Urothelium cell line (cell line): ENCODE results near the gene RNF10.
"Not testable (repeated sequence)": the region's sequence is repeated elsewhere in the genome, so short reads cannot be mapped to it uniquely, and the experiment has no call there.

Experiments
- DNase-seq: peaks from one replicate; pipeline ENCODE4 v3.0.0; 2011; ENCODE audit warnings: low spot score, mixed read lengths
- FAIRE-seq: peaks from 2 replicates; lab custom pipeline; 2011; peaks lifted over from hg19 to GRCh38; lab: Jason Lieb, UNC

The RNF10 gene

DNA sequence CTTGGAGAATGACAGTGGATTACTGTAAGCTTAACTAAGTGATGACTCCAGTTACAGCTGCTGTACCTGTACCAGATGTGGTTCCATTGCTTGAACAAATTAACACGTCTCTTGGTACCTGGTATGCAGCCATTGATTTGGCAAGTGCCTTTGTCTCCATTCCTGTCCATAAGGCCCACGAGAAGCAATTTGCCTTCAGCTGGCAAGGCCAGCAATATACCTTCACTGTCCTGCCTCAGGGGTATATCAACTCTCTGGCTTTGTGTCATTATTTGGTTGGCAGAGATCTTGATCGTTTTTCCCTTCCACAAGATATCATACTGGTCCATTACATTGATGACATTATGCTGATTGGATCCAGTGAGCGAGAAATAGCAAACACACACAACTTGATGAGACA lies 76.4 kb downstream of the RNF10 start:
- DNase-seq (no peak), FAIRE-seq (no peak)

DNA sequence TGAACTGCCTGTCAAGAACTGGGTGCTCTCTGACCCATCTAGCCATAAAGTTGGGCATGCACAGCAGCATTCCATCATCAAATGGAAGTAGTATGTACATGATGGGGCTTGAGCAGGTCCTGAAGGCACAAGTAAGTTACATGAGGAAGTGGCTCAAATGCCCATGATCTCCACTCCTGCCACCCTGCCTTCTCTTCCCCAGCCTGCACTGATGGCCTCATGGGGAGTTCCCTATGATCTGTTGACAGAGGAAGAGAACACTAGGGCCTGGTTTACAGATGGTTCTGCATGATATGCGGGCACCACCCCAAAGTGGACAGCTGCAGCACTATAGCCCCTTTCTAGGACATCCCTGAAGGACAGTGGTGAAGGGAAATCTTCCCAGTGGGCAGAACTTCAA lies 77.4 kb downstream of the RNF10 start:
- not testable (repeated sequence) for FAIRE-seq, DNase-seq

DNA sequence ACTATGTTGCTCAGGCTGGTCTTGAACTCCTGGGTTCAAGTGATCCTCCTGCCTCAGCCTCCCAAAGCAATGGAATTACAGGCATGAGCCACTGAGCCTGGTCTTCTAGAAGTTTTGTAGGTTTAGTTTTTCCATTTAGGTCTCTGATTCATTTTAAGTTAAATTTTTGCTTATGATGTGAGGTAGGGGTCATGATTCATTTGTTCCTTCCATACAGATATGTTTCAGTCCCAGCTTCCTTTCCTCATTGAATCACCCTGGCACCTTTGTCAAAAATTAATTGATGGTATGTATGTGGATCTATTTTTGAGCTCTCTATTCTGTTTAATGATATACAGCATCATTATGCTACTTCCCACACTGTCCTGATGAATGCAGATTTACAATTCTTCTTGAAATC lies 80.7 kb downstream of the RNF10 start:
- DNase-seq (no peak), FAIRE-seq (no peak)

DNA sequence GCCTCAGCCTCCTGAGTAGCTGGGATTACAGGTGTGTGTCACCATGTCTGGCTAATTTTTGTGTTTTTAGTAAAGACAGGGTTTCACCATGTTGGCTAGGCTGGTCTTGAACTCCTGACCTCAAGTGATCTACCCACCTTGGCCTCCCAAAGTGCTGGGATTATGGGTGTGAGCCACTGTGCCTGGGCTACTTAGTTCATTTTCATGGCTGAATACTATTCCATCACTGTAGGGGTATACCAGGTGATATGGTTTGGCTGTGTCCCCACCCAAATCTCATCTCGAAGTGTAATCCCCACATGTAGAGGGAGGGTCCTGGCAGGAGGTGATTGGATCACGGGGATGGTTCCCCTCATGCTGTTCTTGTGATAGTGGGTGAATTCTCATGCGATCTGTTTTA lies 83.0 kb downstream of the RNF10 start:
- not testable (repeated sequence) for FAIRE-seq, DNase-seq

DNA sequence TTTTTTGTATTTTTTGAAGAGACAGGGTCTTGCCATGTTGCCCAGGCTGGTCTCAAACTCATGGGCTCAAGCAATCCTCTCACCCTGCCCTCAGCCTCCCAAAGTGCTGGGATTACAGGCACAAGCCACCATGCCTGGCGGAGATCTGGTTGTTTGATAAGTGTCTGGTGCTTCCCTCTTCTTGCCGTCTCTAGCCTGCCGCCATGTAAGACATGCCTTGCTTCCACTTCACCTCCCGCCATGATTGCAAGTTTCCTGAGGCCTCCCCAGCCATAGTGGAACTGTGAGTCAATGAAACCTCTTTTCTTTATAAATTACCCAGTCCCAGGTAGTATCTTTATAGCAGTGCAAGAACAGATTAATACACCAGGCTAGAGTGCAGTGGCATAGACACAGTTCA lies 83.6 kb downstream of the RNF10 start:
- not testable (repeated sequence) for FAIRE-seq, DNase-seq

DNA sequence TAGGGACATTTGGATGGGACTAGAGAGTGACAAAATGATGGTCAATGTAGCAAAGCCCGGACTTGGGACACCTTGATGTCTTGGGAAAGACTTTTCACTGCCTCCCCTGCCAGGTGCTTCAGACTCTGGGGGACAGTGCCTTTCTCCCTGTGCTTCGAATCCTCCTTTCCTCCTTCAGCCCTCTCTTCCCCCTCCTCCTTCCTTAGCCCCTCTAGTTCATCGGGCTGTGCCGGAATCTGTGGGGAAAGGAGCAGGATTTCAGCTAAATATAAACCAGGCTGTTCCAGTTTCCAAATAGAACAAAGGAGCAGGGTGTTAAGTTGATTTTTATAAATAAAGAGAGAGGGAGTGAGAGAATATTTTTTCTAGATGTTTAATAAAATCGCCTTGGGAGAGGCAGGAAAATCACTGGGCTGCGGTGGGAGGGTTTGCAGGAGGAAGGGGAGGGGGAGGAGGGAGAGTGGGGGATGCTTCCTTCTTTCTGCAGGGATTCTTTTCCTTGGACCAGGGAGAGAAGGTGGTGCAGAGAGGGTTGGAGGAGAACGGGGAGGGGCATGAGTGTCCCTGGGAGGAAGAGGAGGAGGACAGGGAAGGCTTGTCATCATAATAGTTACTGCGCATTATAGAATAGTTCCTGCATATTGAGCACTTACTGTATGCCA lies 84.9 kb downstream of the RNF10 start:
- DNase-seq (no peak), FAIRE-seq (no peak)

DNA sequence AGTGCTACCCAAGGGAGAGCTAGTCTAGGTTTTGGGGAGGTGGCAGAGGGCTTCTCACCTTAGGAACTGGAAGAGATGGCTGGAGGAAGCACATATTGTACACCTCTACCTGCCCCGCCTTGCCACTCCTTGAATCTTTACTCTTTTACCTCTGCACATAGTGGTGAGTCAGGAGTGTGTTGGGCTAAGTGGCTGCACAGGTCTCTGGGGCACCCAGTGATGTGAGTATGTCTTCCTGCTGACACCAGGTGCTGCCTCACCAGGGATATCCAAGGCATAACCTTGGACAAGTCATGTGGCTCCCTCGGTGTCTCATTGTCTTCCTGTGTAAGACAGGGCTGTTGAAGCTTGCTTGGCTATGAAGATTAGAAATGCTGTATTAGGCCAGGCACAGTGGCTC lies 86.5 kb downstream of the RNF10 start:
- no peak for DNase-seq
- FAIRE-seq, result no peak

DNA sequence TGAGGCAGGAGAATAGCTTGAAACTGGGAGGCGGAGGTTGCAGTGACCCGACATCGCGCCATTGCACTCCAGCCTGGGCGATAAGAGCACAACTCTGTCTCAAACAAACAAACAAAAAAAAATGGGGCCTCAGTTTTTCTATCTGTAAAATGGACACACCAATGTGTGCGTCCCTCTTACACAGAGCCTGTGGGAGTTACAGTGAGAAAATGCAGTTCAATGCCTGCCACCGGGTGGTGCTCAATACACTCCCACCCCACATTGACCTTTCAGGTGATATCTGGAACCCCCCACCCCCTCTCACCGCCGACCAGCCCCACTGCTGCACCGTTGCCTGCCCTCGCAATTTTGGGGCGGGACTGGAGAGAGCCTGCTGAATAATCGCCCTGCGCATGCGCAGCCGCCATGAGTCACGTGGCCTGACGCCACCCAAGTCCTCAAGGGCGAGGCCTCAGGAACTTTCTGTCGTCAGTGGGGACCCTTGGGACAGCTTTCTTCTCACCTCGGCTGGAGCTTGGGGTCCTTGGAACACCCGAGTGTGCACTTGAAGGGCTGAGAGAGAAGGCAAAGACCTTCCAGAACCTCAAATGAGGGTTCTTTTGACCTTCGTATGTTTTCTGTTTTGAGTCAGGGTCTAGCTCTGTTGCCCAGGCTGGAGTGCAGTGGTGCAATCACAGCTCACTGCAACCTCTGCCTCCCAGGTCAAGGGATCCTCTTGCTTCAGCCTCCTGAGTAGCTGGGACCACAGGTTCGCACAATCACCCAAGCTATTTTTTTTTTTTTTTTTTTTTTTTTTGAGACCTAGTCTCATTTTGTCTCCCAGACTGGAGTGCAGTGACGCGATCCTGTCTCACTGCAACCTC lies 91.6 kb downstream of the RNF10 start:
- FAIRE-seq, result no peak
- no peak for DNase-seq
